ENCODE data around the gene RPS6KL1. TPM values are rescaled to one million over a fixed set of nuclear protein-coding genes. Genes with fewer than 3 reads are reported as not detected.

The RPS6KL1 gene
- total RNA-seq, 1 experiment from 2014 or later = not detected

GRCh38 chr14:74952697-74953484 lies 29.8 kb upstream of the RPS6KL1 start:
- DNase-seq (ENCODE audit: low read depth) = no peak

GRCh38 chr14:74952180-74952665 lies 29.2 kb upstream of the RPS6KL1 start:
- DNase-seq (ENCODE audit: low read depth) = no peak

- no peak for DNase-seq (ENCODE audit: low read depth)
Observed at GRCh38 chr14:74951443-74952179, 28.6 kb upstream of the RPS6KL1 start.

GRCh38 chr14:74950795-74951442 lies 27.9 kb upstream of the RPS6KL1 start:
- DNase-seq (ENCODE audit: low read depth) = no peak

GRCh38 chr14:74949859-74950573 lies 27.0 kb upstream of the RPS6KL1 start:
- DNase-seq (ENCODE audit: low read depth) = no peak

- no peak for DNase-seq (ENCODE audit: low read depth)
Observed at GRCh38 chr14:74949191-74949601, 26.1 kb upstream of the RPS6KL1 start.

GRCh38 chr14:74948228-74949175 lies 25.4 kb upstream of the RPS6KL1 start:
- DNase-seq (ENCODE audit: low read depth) = no peak

- DNase-seq (ENCODE audit: low read depth) = no peak
Observed at GRCh38 chr14:74947353-74948227, 24.5 kb upstream of the RPS6KL1 start.

- DNase-seq (ENCODE audit: low read depth) = no peak
Observed at GRCh38 chr14:74946659-74947281, 23.7 kb upstream of the RPS6KL1 start.

GRCh38 chr14:74945852-74946658 lies 23.0 kb upstream of the RPS6KL1 start:
- peak; percentile 56 for DNase-seq (ENCODE audit: low read depth)

- no peak for DNase-seq (ENCODE audit: low read depth)
Observed at GRCh38 chr14:74945261-74945851, 22.3 kb upstream of the RPS6KL1 start.

GRCh38 chr14:74942608-74943007 lies 19.5 kb upstream of the RPS6KL1 start:
- no peak for DNase-seq (ENCODE audit: low read depth)

GRCh38 chr14:74942181-74942580 lies 19.1 kb upstream of the RPS6KL1 start:
- no peak for DNase-seq (ENCODE audit: low read depth)

GRCh38 chr14:74941676-74942097 lies 18.6 kb upstream of the RPS6KL1 start:
- DNase-seq (ENCODE audit: low read depth) = peak; percentile 40

GRCh38 chr14:74940956-74941565 lies 18.0 kb upstream of the RPS6KL1 start:
- no peak for DNase-seq (ENCODE audit: low read depth)

GRCh38 chr14:74938531-74939495 lies 15.8 kb upstream of the RPS6KL1 start:
- DNase-seq (ENCODE audit: low read depth) = no peak

Measured in HT1080 (cell line).